Fibroblast of the aortic adventitia (primary cell): ENCODE results near the gene CAVIN3. TPM values are rescaled to one million over a fixed set of nuclear protein-coding genes. Genes with fewer than 3 reads are reported as not detected.

Experiments
- DNase-seq: peaks from one replicate; pipeline ENCODE4 v3.0.0-alpha.2; 2010; ENCODE audit warnings: low read depth
- H3K4me3 ChIP-seq: 2 replicates; pipeline ENCODE4 v1.5.1; 2011; ENCODE audit warnings: low read depth, mild to moderate bottlenecking, control low read depth, low read length, moderate library complexity
- total RNA-seq: library from RNA; depleted of rRNA; stranded (reverse); fragments of >200 nt; gene quantifications from 2 replicates; pipeline ENCODE4 v1.2.3, GENCODE V29; 2012; ENCODE audit warnings: low replicate concordance
- TF ChIP-seq, protein P1 (sequence below): IDR thresholded peaks from 2 replicates; pipeline ENCODE4 v1.5.1; 2011; ENCODE audit warnings: mild to moderate bottlenecking, low read length, control low read depth, inconsistent platforms; ENCODE audit not compliant: insufficient read depth

The CAVIN3 gene
- total RNA-seq, 1 donor: 323 TPM

DNA sequence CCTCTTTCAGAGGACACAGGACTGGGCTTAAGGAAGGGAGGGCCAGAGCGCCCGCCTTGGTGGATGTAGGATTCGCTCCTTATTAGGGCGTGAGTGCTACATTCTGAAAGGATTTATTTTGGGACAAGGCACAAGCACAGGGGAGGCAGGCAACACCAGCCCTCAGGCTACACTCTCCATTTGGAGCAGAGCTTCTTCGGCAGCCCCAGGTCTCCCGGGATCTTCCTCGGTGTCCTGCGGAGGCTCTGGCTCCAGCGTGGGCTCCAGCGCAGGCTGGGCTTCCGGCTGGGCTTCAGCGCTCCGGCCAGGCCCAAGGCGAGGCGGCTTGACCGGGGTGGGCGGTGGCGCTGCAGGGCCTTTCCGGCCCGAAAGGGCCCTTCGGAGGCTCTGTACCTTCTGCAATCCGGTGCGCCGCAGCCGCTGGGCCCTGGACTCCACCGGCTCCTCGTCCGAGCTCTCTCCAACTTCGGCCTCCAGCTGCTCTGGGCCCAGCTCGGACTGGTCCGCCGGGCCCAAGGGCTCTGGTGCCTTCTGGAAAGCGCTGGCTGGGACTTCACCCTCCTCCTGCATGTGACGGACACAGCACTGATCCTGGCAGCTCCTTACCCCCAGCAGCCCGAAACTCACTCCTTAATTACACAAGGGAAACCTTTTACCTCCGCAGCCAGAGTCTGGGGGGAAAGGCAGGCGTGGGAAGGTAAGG, 1.1 kb downstream of the CAVIN3 start:
- H3K4me3 ChIP-seq: peak overlapping the region; percentile 87
- peak; percentile 45 for DNase-seq
- TF ChIP-seq, protein P1, sequence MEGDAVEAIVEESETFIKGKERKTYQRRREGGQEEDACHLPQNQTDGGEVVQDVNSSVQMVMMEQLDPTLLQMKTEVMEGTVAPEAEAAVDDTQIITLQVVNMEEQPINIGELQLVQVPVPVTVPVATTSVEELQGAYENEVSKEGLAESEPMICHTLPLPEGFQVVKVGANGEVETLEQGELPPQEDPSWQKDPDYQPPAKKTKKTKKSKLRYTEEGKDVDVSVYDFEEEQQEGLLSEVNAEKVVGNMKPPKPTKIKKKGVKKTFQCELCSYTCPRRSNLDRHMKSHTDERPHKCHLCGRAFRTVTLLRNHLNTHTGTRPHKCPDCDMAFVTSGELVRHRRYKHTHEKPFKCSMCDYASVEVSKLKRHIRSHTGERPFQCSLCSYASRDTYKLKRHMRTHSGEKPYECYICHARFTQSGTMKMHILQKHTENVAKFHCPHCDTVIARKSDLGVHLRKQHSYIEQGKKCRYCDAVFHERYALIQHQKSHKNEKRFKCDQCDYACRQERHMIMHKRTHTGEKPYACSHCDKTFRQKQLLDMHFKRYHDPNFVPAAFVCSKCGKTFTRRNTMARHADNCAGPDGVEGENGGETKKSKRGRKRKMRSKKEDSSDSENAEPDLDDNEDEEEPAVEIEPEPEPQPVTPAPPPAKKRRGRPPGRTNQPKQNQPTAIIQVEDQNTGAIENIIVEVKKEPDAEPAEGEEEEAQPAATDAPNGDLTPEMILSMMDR: no peak

DNA sequence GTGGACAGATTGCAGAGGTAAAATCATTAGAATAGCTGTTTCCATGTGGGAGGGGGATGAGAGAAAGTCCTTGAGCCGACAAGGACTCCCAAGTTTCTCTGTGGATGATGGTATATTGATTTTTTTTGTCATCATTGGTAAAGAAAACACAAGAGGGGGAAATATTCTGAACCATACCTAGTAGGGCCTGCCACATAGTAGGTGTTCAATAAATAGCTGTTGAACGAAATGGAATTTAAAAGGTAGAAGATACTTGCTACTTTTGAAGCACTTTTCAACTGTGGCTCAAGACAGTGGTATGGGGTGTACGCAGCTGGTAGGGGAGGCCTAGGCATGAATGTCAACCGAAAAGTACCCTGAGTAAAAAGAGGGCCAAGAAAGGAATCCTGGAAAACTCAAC, 2.1 kb downstream of the CAVIN3 start:
- peak overlapping the region; percentile 87 for H3K4me3 ChIP-seq
- DNase-seq: no peak
- TF ChIP-seq, protein P1: no peak

- TF ChIP-seq, protein P1: peak; percentile 96
- peak; percentile 74 for DNase-seq
- peak overlapping the region; percentile 26 for H3K4me3 ChIP-seq
These were observed 4.4 kb downstream of the CAVIN3 start for GRCh38 chr11:6315811-6316425.

DNA sequence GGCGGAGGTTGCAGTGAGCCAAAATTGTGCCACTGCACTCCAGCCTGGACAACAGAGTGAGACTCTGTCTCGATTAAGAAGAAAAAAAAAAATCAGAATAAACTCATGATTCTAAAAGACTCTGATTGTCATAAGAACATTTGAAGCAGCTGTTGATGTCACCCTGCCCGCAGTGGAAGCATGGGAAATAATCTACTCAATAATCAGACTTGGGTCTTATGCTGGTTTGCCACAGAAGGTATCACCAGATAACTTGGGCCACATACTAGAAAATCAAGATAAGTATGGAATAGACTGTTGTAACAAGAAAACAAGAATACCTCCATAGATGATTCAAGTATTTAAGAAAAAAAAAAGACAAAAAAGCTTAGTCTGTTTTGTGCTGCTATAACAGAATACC, 8.2 kb downstream of the CAVIN3 start:
- TF ChIP-seq, protein P1: no peak
- H3K4me3 ChIP-seq: no peak overlapping the region
- no peak for DNase-seq

GRCh38 chr11:6307876-6308275, 12.4 kb downstream of the CAVIN3 start:
- DNase-seq: no peak
- no peak overlapping the region for H3K4me3 ChIP-seq
- TF ChIP-seq, protein P1: no peak

- DNase-seq: no peak
- TF ChIP-seq, protein P1: no peak
- H3K4me3 ChIP-seq: no peak overlapping the region
These were observed 15.0 kb downstream of the CAVIN3 start for GRCh38 chr11:6305297-6305696.

DNA sequence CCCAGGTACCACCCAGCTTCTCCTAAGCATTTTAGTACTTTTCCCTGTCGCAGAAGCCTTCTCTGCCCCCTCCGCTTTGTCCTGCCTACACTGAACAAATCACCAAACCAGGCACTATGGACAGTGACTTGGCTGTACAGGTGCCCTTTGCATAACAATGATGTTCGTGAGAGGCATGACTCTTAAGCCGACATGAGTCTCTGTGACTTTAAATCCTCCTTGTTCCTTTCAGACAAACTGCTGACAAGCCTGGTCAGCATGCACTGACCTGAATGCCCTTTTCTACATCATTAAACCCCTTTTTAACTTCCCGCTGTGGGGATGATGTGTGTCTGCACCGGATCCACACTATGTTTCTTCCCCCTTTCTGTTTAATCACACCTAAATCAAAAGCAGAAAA, 16.6 kb downstream of the CAVIN3 start:
- no peak overlapping the region for H3K4me3 ChIP-seq
- DNase-seq: no peak
- TF ChIP-seq, protein P1: no peak
